ENCODE results near the gene STAT6.

- no peak for TF ChIP-seq EZH2 (IDR thresholded peaks at IDR 0.05; ENCODE audit: low read depth)
- TF ChIP-seq CTCF (conservative IDR thresholded peaks at IDR 0.05) = no peak
These were observed 16.8 kb upstream of the STAT6 start, which contains the start of gene LRP1 for GRCh38 chr12:57127726-57128518.
